K562 (cell line): ENCODE measurements around the gene PFKP. TPM values are rescaled to one million over a fixed set of nuclear protein-coding genes. Genes with fewer than 3 reads are reported as not detected.

ENCODE experiments used
- ATAC-seq: fragments of 200-7000 bp; cut with Tn5 transposase; 3 replicates; pipeline ENCODE4 v1.9.1; 2020; ENCODE audit warnings: moderate library complexity
- BruUV-seq: library from RNA; stranded (reverse); fragments of 400-500 nt; replicated peaks from 2 replicates; lab custom pipeline; 2021; lab: Mats Ljungman, UMichigan
- CTCF ChIA-PET: fragments of 300-600 bp; formaldehyde crosslinking; extraction: SDS; loops from one replicate; lab custom pipeline; 2021; ENCODE audit warnings: low intra/inter-chr PET ratio; lab: Yijun Ruan, JAX
- POLR2A ChIA-PET: fragments of 300-600, 350-650 bp; sonication (Branson Sonifier 250); formaldehyde crosslinking; extraction: SDS; loops from one replicate; lab custom pipeline; 2021; ENCODE audit warnings: antibody characterized with exemption, inconsistent platforms; lab: Yijun Ruan, JAX
- DNase-seq, 4 experiments: peaks; one replicate each; pipeline versions ENCODE4 v3.0.0 to v3.0.0-alpha.2; 2011 to 2018; ENCODE audit warnings: low spot score in 3 of 4, mixed read lengths in 3 of 4; ENCODE audit errors: extremely low read depth in 1 of 4
- FAIRE-seq: peaks from 2 replicates; lab custom pipeline; 2011; peaks lifted over from hg19 to GRCh38; lab: Jason Lieb, UNC
- H2AFZ ChIP-seq: 2 replicates; pipeline ENCODE4 v1.6.0; 2011; ENCODE audit warnings: low read depth, low read length, control low read depth, inconsistent platforms
- H3K27ac ChIP-seq: fragments of 200-600 bp; 3 replicates; pipeline ENCODE4 v1.8.0; 2011; ENCODE audit warnings: low read depth, mild to moderate bottlenecking, control low read depth, inconsistent platforms, low read length, moderate library complexity, mixed read lengths; ENCODE audit errors: extremely low read depth
- H3K27me3 ChIP-seq, 2 experiments: fragments of 300-600 bp in 1 of 2; 2 replicates in 1 of 2; 3 replicates in 1 of 2; pipeline versions ENCODE4 v1.6.0 to v1.8.0; 2011; ENCODE audit warnings: inconsistent platforms in 2 of 2, low read length in 2 of 2, mild to moderate bottlenecking in 1 of 2, mixed read lengths in 1 of 2, moderate library complexity in 1 of 2; ENCODE audit not compliant: control insufficient read depth in 2 of 2, insufficient read depth in 2 of 2
- H3K36me3 ChIP-seq: fragments of 300-600 bp; 3 replicates; pipeline ENCODE4 v1.8.0; 2011; ENCODE audit warnings: mild to moderate bottlenecking, low read length, inconsistent platforms; ENCODE audit not compliant: control insufficient read depth, insufficient read depth
- H3K4me1 ChIP-seq, 2 experiments: fragments of 200-600 bp in 1 of 2; replicated peaks in 1 of 2; 2 replicates in 1 of 2; 3 replicates in 1 of 2; pipeline versions ENCODE4 v1.5.1 to v1.8.0; 2011; ENCODE audit warnings: inconsistent platforms in 2 of 2, low read length in 2 of 2, mild to moderate bottlenecking in 1 of 2, mixed read lengths in 1 of 2, moderate library complexity in 1 of 2; ENCODE audit not compliant: control insufficient read depth in 2 of 2, insufficient read depth in 2 of 2
- H3K4me2 ChIP-seq: 2 replicates; pipeline ENCODE4 v1.6.1; 2011; ENCODE audit warnings: low read length, control low read depth, inconsistent platforms, mixed read lengths; ENCODE audit not compliant: insufficient read depth
- H3K4me3 ChIP-seq: fragments of 200-600 bp; sonication (generic), shearing (Covaris generic); 2 replicates; pipeline ENCODE4 v1.5.1; 2016; ENCODE audit warnings: control low read depth, inconsistent platforms
- H3K79me2 ChIP-seq: fragments of 200-600 bp; 3 replicates; pipeline ENCODE4 v1.8.0; 2011; ENCODE audit warnings: low read length, inconsistent platforms; ENCODE audit not compliant: control insufficient read depth, insufficient read depth
- H3K9ac ChIP-seq, 2 experiments: 2 replicates each; pipeline versions ENCODE4 v1.6.0 to v1.6.1; 2011; ENCODE audit warnings: low read depth in 2 of 2, low read length in 2 of 2, control low read depth in 1 of 2, inconsistent platforms in 1 of 2, mild to moderate bottlenecking in 1 of 2, mixed read lengths in 1 of 2; ENCODE audit not compliant: insufficient read depth in 1 of 2
- H3K9me1 ChIP-seq: one replicate; pipeline ENCODE4 v1.6.0; 2011; ENCODE audit warnings: inconsistent platforms, mild to moderate bottlenecking, low read length, moderate library complexity; ENCODE audit not compliant: control insufficient read depth, insufficient read depth
- H3K9me3 ChIP-seq: replicated peaks from 2 replicates; pipeline ENCODE4 v1.5.1; 2011; ENCODE audit warnings: low read depth, low read length, inconsistent platforms; ENCODE audit not compliant: control insufficient read depth, insufficient read depth
- H4K20me1 ChIP-seq: replicated peaks from 2 replicates; pipeline ENCODE4 v1.6.1; 2011; ENCODE audit warnings: low read length, inconsistent platforms, mixed read lengths; ENCODE audit not compliant: control insufficient read depth, insufficient read depth
- DNMT1 ChIP-seq: fragments of 450-650 bp; IDR thresholded peaks from 2 replicates; pipeline ENCODE4 v1.6.1; 2016; ENCODE audit warnings: antibody characterized with exemption, mild to moderate bottlenecking
- HDAC2 ChIP-seq: fragments of 450-650 bp; IDR thresholded peaks from 2 replicates; pipeline ENCODE4 v1.6.1; 2016; ENCODE audit warnings: mild to moderate bottlenecking
- KAT7 ChIP-seq: sonication (generic); formaldehyde crosslinking; IDR thresholded peaks from 2 replicates; pipeline ENCODE4 v1.8.0; 2022; ENCODE audit warnings: missing genetic modification reagents, mild to moderate bottlenecking, borderline replicate concordance
- POLR2B ChIP-seq: fragments of 450-650 bp; IDR thresholded peaks from 2 replicates; pipeline ENCODE4 v1.6.1; 2018; ENCODE audit warnings: low read depth; ENCODE audit not compliant: partially characterized antibody
- PTRF ChIP-seq: fragments of 450-650 bp; IDR thresholded peaks from 2 replicates; pipeline ENCODE4 v1.6.1; 2016; ENCODE audit warnings: mild to moderate bottlenecking, missing genetic modification characterization, missing compliant biosample characterization
- U2AF1 ChIP-seq: fragments of 200-400 bp; formaldehyde crosslinking; optimal IDR thresholded peaks from 2 replicates; pipeline ENCODE3; 2017; ENCODE audit warnings: mild to moderate bottlenecking, low read depth, low read length, moderate library complexity
- ZNF239 ChIP-seq: fragments of 250-450 bp; sonication (Bioruptor Pico); IDR thresholded peaks from 2 replicates; pipeline ENCODE4 v1.4.0; 2020; ENCODE audit warnings: mild to moderate bottlenecking
- ZNF717 ChIP-seq: fragments of 250-450 bp; sonication (Bioruptor Pico); IDR thresholded peaks from 2 replicates; pipeline ENCODE4 v1.5.0; 2021
- WGBS: fragments of 100-300 bp; shearing (Covaris generic); methylation state at CpG from one replicate; pipeline ENCODE4 v1.1.6; 2016; ENCODE audit warnings: low coverage, mixed read lengths; ENCODE audit not compliant: insufficient coverage; ENCODE audit errors: missing lambda C conversion rate; 5-methylcytosine and 5-hydroxymethylcytosine counted together
- in situ Hi-C: fragments of 300-500 bp; cut with MboI; formaldehyde crosslinking; loops from 4 replicates; pipeline ENCODE4 v1.15.0; 2018; ENCODE audit warnings: inconsistent platforms, mixed read lengths
- intact Hi-C: fragments of 100-400 bp; cut with micrococcal nuclease; formaldehyde crosslinking; loops from 2 replicates; pipeline ENCODE4 v1.14.2; 2022
- polyA plus RNA-seq, 8 experiments: library from polyadenylated mRNA; depleted of rRNA in 4 of 8; stranded (reverse) in 5 of 8; unstranded in 3 of 8; fragments of >200 nt; fragmentation: Nextera tagmentation in 2 of 8; fragmentation: Illumina TruSeq in 1 of 8; extraction: Ambion mirVana in 2 of 8; extraction: Trizol in 1 of 8; gene quantifications; 2 replicates each; pipeline versions ENCODE4 v1.2.1 to v1.2.3, GENCODE V29; 2011 to 2014; ENCODE audit warnings: inconsistent platforms in 1 of 8, missing spikeins in 1 of 8
- total RNA-seq, 7 experiments: library from RNA; depleted of rRNA in 6 of 7; stranded (reverse); fragments of >200 nt in 6 of 7; fragmentation: Illumina TruSeq in 2 of 7; extraction: Trizol in 2 of 7; gene quantifications; 2 replicates each; pipeline versions ENCODE4 v1.2.1 to v1.2.3, GENCODE V29; 2011 to 2021; ENCODE audit warnings: low replicate concordance in 1 of 7
- TF ChIP-seq, protein P1 (sequence below), 2 experiments: fragments of 450-650 bp; formaldehyde crosslinking in 1 of 2; IDR thresholded peaks; 2 replicates each; pipeline versions ENCODE4 v1.4.0 to v1.6.1; 2014 to 2020; ENCODE audit warnings: mild to moderate bottlenecking in 2 of 2, borderline replicate concordance in 1 of 2, low read depth in 1 of 2
- TF ChIP-seq, protein P2 (sequence below): IDR thresholded peaks from 3 replicates; pipeline ENCODE4 v1.6.1; 2011; ENCODE audit warnings: borderline replicate concordance, mild to moderate bottlenecking; ENCODE audit not compliant: insufficient read length, insufficient read depth

PFKP gene
- total and polyA plus RNA-seq, 9 of the 15 experiments (the other 6 are each of a cell fraction or from before 2014, with no cell fraction given), result 23.5 to 116 (median 62.1) TPM

DNA sequence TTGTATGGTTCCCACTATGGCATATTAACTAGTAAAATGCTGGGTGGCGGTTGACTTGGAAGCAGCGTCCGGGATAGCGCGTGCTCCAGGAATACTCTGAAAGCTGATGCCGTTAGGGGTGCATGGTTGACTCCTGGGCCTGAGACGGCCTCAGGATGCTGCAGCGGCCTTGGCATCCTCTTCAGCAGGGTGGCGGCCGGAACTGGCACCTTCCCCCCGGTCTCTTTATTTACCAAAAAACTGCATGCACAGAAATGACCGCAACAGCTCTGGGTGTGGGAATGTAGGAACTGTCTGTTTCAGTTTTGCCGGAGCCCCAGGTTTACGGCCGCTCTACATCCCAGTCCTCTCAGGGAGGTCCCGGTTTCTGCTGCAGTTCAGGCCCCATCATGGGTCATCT, 28.8 kb downstream of the PFKP start (continued):
- TF ChIP-seq, protein P1, sequence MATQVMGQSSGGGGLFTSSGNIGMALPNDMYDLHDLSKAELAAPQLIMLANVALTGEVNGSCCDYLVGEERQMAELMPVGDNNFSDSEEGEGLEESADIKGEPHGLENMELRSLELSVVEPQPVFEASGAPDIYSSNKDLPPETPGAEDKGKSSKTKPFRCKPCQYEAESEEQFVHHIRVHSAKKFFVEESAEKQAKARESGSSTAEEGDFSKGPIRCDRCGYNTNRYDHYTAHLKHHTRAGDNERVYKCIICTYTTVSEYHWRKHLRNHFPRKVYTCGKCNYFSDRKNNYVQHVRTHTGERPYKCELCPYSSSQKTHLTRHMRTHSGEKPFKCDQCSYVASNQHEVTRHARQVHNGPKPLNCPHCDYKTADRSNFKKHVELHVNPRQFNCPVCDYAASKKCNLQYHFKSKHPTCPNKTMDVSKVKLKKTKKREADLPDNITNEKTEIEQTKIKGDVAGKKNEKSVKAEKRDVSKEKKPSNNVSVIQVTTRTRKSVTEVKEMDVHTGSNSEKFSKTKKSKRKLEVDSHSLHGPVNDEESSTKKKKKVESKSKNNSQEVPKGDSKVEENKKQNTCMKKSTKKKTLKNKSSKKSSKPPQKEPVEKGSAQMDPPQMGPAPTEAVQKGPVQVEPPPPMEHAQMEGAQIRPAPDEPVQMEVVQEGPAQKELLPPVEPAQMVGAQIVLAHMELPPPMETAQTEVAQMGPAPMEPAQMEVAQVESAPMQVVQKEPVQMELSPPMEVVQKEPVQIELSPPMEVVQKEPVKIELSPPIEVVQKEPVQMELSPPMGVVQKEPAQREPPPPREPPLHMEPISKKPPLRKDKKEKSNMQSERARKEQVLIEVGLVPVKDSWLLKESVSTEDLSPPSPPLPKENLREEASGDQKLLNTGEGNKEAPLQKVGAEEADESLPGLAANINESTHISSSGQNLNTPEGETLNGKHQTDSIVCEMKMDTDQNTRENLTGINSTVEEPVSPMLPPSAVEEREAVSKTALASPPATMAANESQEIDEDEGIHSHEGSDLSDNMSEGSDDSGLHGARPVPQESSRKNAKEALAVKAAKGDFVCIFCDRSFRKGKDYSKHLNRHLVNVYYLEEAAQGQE (IDR thresholded peaks at IDR 0.05; ENCODE audit: borderline replicate concordance), result no peak
- TF ChIP-seq, protein P1 (CRISPR knock-in tag; IDR thresholded peaks at IDR 0.05; ENCODE audit: low read depth), result 0 out of 2 replicates have a peak, but pooled peaks have one; percentile 35

DNA sequence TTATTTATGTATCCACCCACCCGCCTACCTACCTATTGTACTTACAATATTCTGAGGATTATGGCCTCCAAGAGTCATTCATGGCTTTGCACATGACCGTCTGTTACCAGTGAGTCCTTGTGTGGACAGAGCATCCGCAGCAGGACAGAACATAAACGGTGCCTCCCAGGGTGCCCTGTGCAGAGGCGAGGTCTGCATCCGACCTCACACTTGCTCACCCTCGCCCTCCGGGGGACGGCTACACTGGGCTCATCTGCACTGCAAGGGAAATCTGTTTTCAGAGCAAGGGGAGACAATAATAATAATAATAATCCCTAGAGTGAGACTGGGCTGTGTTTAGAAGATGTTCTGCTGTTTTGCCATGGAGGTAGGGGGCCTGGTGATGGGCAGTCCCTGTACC, 29.8 kb downstream of the PFKP start:
- DNase-seq, result no peak
- H2AFZ ChIP-seq, result no peak overlapping the region
- WGBS, result 87% methylated on average over 9 of the region's 9 CpGs
- ChIA-PET CTCF (no interaction called here), POLR2A (interaction anchor here (0.6 kb wide), 1 partner anchor 26 kb away, joined by 4 read pairs; no protein-coding TSS in a partner anchor)
- ATAC-seq, result no peak
- peaks cover 35 to 40% of the 10 kb centered on the region in 2 experiments for H3K4me1 ChIP-seq
- peak overlapping the region in 1 of 2 experiments; percentile 56; a peak in 2 of 4 replicates for H3K9ac ChIP-seq
- H3K27me3 ChIP-seq, result no peaks in the 10 kb centered on the region
- H3K27ac ChIP-seq, result peak overlapping the region; percentile 49; the same call in 2 of the 3 replicates
- peaks cover 79% of the 10 kb centered on the region for H3K79me2 ChIP-seq
- BruUV-seq, result no TSS peak
- in situ Hi-C loops (no loop called here), intact Hi-C loops (no loop called here)
- no peak overlapping the region for H3K4me2 ChIP-seq
- H3K36me3 ChIP-seq, result peaks cover 67% of the 10 kb centered on the region
- peaks cover 6% of the 10 kb centered on the region for H3K9me1 ChIP-seq
- H3K9me3 ChIP-seq, result 0 out of 2 replicates have a peak, but pooled peaks cover 3% of the 10 kb centered on the region
- H3K4me3 ChIP-seq, result no peak overlapping the region
- H4K20me1 ChIP-seq, result no peaks in the 10 kb centered on the region
- no peak for FAIRE-seq
- TF ChIP-seq POLR2B (no peak), PTRF (no peak), ZNF239 (CRISPR knock-in tag) (no peak), DNMT1 (no peak), ZNF717 (CRISPR knock-in tag) (no peak), U2AF1 (no peak), KAT7 (CRISPR knock-in tag) (no peak), HDAC2 (no peak)
- TF ChIP-seq, protein P2, sequence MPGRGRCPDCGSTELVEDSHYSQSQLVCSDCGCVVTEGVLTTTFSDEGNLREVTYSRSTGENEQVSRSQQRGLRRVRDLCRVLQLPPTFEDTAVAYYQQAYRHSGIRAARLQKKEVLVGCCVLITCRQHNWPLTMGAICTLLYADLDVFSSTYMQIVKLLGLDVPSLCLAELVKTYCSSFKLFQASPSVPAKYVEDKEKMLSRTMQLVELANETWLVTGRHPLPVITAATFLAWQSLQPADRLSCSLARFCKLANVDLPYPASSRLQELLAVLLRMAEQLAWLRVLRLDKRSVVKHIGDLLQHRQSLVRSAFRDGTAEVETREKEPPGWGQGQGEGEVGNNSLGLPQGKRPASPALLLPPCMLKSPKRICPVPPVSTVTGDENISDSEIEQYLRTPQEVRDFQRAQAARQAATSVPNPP, result no peak
